ENCODE data around the gene ENOPH1.

The ENOPH1 gene

DNA sequence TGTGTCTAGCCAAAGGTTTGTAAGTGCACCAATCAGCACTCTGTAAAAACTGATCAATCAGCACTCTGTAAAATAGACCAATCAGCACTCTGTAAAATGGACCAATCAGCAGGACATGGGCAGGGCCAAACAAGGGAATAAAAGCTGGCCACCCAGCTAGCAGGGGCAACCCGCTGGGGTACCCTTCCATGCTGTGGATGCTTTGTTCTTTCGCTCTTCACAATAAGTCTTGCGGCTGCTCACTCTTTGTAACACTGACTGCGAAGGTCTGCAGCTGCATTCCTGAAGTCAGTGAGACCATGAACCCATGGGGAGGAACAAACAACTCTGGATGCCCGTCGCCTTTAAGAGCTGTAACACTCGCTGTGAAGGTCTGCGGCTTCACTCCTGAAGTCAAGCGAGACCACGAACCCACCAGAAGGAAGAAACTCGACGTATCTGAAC is 14.4 kb upstream of the ENOPH1 start:
- H3K4me3 ChIP-seq (ENCODE audit: low read depth, low read length), result no peak overlapping the region
- DNase-seq (ENCODE audit: low read depth), result no peak
- in situ Hi-C loops (cut with HindIII; ENCODE audit: low sequenced_read_pairs), result no loop called here
- TF ChIP-seq, protein P1, sequence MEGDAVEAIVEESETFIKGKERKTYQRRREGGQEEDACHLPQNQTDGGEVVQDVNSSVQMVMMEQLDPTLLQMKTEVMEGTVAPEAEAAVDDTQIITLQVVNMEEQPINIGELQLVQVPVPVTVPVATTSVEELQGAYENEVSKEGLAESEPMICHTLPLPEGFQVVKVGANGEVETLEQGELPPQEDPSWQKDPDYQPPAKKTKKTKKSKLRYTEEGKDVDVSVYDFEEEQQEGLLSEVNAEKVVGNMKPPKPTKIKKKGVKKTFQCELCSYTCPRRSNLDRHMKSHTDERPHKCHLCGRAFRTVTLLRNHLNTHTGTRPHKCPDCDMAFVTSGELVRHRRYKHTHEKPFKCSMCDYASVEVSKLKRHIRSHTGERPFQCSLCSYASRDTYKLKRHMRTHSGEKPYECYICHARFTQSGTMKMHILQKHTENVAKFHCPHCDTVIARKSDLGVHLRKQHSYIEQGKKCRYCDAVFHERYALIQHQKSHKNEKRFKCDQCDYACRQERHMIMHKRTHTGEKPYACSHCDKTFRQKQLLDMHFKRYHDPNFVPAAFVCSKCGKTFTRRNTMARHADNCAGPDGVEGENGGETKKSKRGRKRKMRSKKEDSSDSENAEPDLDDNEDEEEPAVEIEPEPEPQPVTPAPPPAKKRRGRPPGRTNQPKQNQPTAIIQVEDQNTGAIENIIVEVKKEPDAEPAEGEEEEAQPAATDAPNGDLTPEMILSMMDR (IDR thresholded peaks at IDR 0.05; ENCODE audit: low read depth, low read length, missing control alignments), result no peak

DNA sequence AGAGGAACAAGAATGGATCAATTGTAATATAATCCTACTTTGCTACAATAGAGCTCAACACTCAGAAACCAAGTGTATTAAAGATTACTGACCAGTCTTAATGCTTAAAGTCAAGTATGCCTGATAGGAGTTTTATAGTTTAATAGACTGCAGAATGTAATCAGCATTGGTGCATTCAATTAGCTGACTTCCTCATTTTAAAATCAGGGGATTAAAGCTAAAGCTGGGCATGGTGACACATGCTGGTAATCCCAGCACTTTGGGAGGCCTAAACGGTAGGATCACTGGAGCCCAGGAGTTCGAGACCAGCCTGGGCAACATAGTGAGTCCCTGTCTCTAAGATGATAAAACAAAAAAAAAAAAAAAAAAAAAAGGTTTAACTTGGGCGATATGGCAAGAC is 10.9 kb upstream of the ENOPH1 start:
- TF ChIP-seq, protein P1 (IDR thresholded peaks at IDR 0.05; ENCODE audit: low read depth, low read length, missing control alignments), result no peak
- no peak overlapping the region for H3K4me3 ChIP-seq (ENCODE audit: low read depth, low read length)
- no peak for DNase-seq (ENCODE audit: low read depth)
- in situ Hi-C loops (cut with HindIII; ENCODE audit: low sequenced_read_pairs), result no loop called here

DNA sequence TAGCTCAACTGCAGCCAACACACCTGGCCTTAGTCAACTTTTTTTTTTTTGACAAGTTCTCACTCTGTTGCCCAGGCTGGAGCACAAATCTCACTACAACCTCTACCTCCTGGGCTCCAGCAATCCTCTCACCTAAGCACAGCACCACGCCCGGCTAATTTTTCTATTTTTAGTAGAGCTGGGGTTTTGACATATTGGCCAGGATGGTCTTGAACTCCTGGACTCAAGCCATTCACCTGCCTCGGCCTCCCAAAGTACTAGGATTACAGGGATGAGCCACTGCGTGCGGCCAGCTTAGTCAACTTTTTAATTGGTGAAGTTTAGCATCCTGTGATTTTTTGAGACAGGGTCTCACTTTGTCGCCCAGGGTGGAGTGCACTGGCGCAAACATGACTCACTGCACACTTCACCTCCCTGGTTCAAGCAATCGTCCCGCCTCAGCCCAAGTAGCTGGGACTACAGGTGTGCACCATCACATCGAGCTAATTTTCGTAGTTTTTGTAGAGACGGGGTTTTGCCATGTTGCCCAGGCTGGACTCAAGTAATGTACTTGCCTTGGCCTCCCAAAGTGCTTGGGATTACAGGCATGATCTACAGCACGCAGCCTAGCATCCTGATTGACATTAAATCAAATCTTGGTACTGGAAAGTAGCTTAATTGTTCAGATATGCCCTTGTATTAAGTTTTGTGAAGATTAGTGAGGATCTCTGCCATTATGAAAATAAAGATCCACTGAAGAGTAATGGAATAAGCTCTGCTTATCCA is 8.4 kb upstream of the ENOPH1 start:
- no peak for DNase-seq (ENCODE audit: low read depth)

DNA sequence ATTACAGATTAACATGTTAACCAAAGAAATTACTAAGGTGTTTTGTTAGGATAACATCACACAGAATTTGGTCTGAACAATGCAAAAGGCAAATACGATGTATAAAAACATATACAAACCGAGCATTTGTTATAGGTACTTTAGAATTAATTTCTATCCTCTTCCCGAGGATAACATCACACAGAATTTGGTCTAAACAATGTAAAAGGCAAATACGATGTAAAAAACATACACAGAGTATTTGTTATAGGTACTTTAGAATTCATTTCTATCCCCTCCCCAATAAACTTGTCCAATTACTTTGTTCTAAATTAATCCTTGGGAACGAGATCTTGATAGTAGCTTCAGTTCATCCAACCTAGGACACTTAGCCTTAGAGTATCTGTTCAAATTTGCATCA is 7.8 kb upstream of the ENOPH1 start:
- no peak for DNase-seq (ENCODE audit: low read depth)
- TF ChIP-seq, protein P1 (IDR thresholded peaks at IDR 0.05; ENCODE audit: low read depth, low read length, missing control alignments), result no peak
- in situ Hi-C loops (cut with HindIII; ENCODE audit: low sequenced_read_pairs), result no loop called here
- H3K4me3 ChIP-seq (ENCODE audit: low read depth, low read length), result no peak overlapping the region

More for the DNA sequence above, 8.4 kb upstream of the ENOPH1 start:
- no peak overlapping the region for H3K4me3 ChIP-seq (ENCODE audit: low read depth, low read length)
- in situ Hi-C loops (cut with HindIII; ENCODE audit: low sequenced_read_pairs), result no loop called here
- TF ChIP-seq, protein P1 (IDR thresholded peaks at IDR 0.05; ENCODE audit: low read depth, low read length, missing control alignments), result no peak

DNA sequence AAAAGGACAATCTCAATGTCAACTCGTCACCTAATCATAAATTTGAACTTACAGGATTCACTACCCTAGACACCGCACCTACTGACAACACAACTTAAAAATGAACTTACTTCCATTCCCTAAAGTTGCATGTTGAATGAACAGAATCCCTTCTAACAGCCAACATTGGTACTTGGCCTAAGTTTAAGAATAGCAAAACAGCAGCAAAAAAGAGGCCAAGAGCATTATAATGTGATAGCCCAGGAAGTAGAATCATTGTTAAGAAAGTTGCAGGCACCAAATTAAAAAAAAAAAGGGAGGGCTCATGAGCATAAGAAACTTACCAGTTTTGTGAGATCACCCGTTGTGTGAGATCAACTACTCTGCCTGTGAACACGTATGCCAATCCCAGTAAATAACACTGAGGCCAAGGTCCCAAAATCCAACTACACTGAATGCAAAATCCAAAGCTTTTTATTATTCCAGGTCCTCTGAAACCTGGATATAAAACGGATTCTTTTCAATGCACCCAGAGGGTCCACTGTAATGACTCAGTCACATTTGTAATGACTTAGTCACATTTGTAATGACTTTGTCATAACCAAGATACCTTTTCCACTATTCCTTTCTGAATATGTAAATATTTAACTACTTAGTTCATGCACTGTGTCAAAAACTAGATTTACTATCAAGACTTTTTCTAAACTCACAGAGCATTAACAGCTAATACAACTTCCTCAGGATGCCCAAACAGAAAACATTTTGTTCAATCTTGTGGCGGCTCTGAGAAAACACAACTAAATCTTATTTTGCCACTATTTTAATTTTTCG is 6.9 kb upstream of the ENOPH1 start:
- no peak for DNase-seq (ENCODE audit: low read depth)
- in situ Hi-C loops (cut with HindIII; ENCODE audit: low sequenced_read_pairs), result no loop called here
- H3K4me3 ChIP-seq (ENCODE audit: low read depth, low read length), result no peak overlapping the region
- TF ChIP-seq, protein P1 (IDR thresholded peaks at IDR 0.05; ENCODE audit: low read depth, low read length, missing control alignments), result no peak

DNA sequence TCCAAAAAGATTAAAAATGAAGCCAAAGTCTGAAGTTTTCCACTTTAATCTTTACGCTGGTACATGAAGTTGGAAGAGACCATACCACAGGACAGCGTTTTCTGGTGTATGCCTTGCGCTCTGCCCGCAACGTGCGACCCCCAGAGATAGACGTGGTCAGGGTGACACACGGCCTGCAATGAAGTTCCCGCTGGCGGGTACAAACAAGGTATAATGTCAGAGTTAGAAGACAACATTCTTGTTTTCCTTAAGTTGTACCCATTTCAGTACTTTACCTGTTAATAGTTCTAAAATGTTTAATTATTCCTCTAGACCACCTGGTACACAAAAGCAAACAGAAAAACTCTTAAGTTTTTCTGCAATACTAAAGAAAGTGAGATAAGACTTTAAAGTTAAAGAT is 4.9 kb upstream of the ENOPH1 start:
- H3K4me3 ChIP-seq (ENCODE audit: low read depth, low read length), result no peak overlapping the region
- no peak for DNase-seq (ENCODE audit: low read depth)
- in situ Hi-C loops (cut with HindIII; ENCODE audit: low sequenced_read_pairs), result no loop called here
- TF ChIP-seq, protein P1 (IDR thresholded peaks at IDR 0.05; ENCODE audit: low read depth, low read length, missing control alignments), result no peak
